Tibial artery (tissue), 4 donors: ENCODE measurements around the gene SAP30L.

Source experiments
- DNase-seq, 2 donors: peaks; one replicate each; pipeline ENCODE4 v3.0.0-alpha.2; 2019
- H3K27ac ChIP-seq, 2 donors: fragments of 200-600 bp; sonication (generic) in 1 of 2; 1 replicate in 1 of 2; 2 replicates in 1 of 2; pipeline ENCODE4 v1.5.1; 2018 to 2019; ENCODE audit warnings: mild to moderate bottlenecking in 1 of 2
- H3K27me3 ChIP-seq, 2 donors: fragments of 200-600 bp; sonication (generic) in 1 of 2; one replicate each; pipeline versions ENCODE4 v1.5.1 to v1.6.0; 2016 to 2019
- H3K36me3 ChIP-seq, 3 donors: fragments of 200-600 bp; sonication (generic) in 2 of 3; one replicate each; pipeline ENCODE4 v1.5.1; 2016 to 2019; ENCODE audit warnings: mild to moderate bottlenecking in 2 of 3
- H3K4me1 ChIP-seq, 4 donors: fragments of 200-600 bp; sonication (generic) in 2 of 4; 1 replicate in 3 of 4; 2 replicates in 1 of 4; pipeline ENCODE4 v1.5.1; 2016 to 2019
- H3K4me3 ChIP-seq, 2 donors: fragments of 200-600 bp; sonication (generic) in 1 of 2; 1 replicate in 1 of 2; 2 replicates in 1 of 2; pipeline ENCODE4 v1.5.1; 2018 to 2019; ENCODE audit warnings: mild to moderate bottlenecking in 2 of 2
- H3K9me3 ChIP-seq, 3 donors: fragments of 200-600 bp; sonication (generic) in 1 of 3; one replicate each; pipeline ENCODE4 v1.5.1; 2016 to 2019
- CTCF ChIP-seq, 2 experiments: fragments of 200-600 bp in 1 of 2; fragments of 450-650 bp in 1 of 2; IDR thresholded peaks; one replicate each; pipeline ENCODE4 v1.5.1; 2017 to 2019; ENCODE audit warnings: antibody characterized with exemption in 2 of 2, mild to moderate bottlenecking in 1 of 2, moderate library complexity in 1 of 2
- intact Hi-C: fragments of 100-400 bp; cut with DNase I; formaldehyde crosslinking; loops from one replicate; pipeline ENCODE4 v1.15.0; 2023; ENCODE audit warnings: low total_unique reads

Gene SAP30L

GRCh38 chr5:154481584-154482381 lies 36.0 kb downstream of the SAP30L start:
- no peak overlapping the region for H3K27ac ChIP-seq
- no peaks in the 10 kb centered on the region for H3K9me3 ChIP-seq
- peaks cover 0 to 44% (median 36%) of the 10 kb centered on the region in 4 donors for H3K4me1 ChIP-seq
- no peaks in the 10 kb centered on the region for H3K36me3 ChIP-seq
- no peak overlapping the region for H3K4me3 ChIP-seq
- intact Hi-C loops: no loop called here
- DNase-seq: no peak
- H3K27me3 ChIP-seq: peaks cover 5 to 100% of the 10 kb centered on the region in 2 donors
- no peak for TF ChIP-seq CTCF (IDR thresholded peaks at IDR 0.05)

- TF ChIP-seq CTCF (IDR thresholded peaks at IDR 0.05): no peak
- Histone ChIP-seq H3K4me3 (no peak overlapping the region), H3K4me1 (peaks cover 0 to 34% (median 26%) of the 10 kb centered on the region in 4 donors), H3K27me3 (peaks cover 5 to 100% of the 10 kb centered on the region in 2 donors), H3K36me3 (no peaks in the 10 kb centered on the region), H3K27ac (no peak overlapping the region), H3K9me3 (no peaks in the 10 kb centered on the region)
- no peak for DNase-seq
- intact Hi-C loops: no loop called here
These were observed 37.0 kb downstream of the SAP30L start for GRCh38 chr5:154482528-154483449.

- H3K27ac ChIP-seq: no peak overlapping the region
- peaks cover 5 to 100% of the 10 kb centered on the region in 2 donors for H3K27me3 ChIP-seq
- intact Hi-C loops: no loop called here
These were observed 38.0 kb downstream of the SAP30L start for GRCh38 chr5:154483654-154484392.

GRCh38 chr5:154484393-154485095 lies 38.7 kb downstream of the SAP30L start:
- TF ChIP-seq CTCF (IDR thresholded peaks at IDR 0.05): no peak
- peaks cover 0 to 17% (median 8%) of the 10 kb centered on the region in 4 donors for H3K4me1 ChIP-seq
- intact Hi-C loops: no loop called here
- H3K4me3 ChIP-seq: no peak overlapping the region
- H3K27ac ChIP-seq: no peak overlapping the region
- no peaks in the 10 kb centered on the region for H3K9me3 ChIP-seq
- no peak for DNase-seq
- peaks cover 5 to 99% of the 10 kb centered on the region in 2 donors for H3K27me3 ChIP-seq
- H3K36me3 ChIP-seq: no peaks in the 10 kb centered on the region

More at GRCh38 chr5:154483654-154484392, 38.0 kb downstream of the SAP30L start:
- no peak overlapping the region for H3K4me3 ChIP-seq
- no peaks in the 10 kb centered on the region for H3K36me3 ChIP-seq
- peaks cover 0 to 24% (median 15%) of the 10 kb centered on the region in 4 donors for H3K4me1 ChIP-seq
- DNase-seq: no peak
- no peaks in the 10 kb centered on the region for H3K9me3 ChIP-seq
- TF ChIP-seq CTCF (IDR thresholded peaks at IDR 0.05): no peak

GRCh38 chr5:154485096-154485491 lies 39.3 kb downstream of the SAP30L start:
- no peak overlapping the region for H3K27ac ChIP-seq
- no peaks in the 10 kb centered on the region for H3K9me3 ChIP-seq
- no peak overlapping the region for H3K4me3 ChIP-seq
- no peak for TF ChIP-seq CTCF (IDR thresholded peaks at IDR 0.05)
- no peak for DNase-seq
- no peaks in the 10 kb centered on the region for H3K36me3 ChIP-seq
- peaks cover 5 to 99% of the 10 kb centered on the region in 2 donors for H3K27me3 ChIP-seq
- intact Hi-C loops: no loop called here
- peaks cover 0 to 14% (median 6%) of the 10 kb centered on the region in 4 donors for H3K4me1 ChIP-seq
